ENCODE results near the gene PRSS27. TPM values are rescaled to one million over a fixed set of nuclear protein-coding genes. Genes with fewer than 3 reads are reported as not detected.
"Not testable (repeated sequence)": the region's sequence is repeated elsewhere in the genome, so short reads cannot be mapped to it uniquely, and the experiment has no call there.

The PRSS27 gene
- total RNA-seq, 4 donors from 2014 or later: 0.75 to 4.2 (median 2.2) TPM

DNA sequence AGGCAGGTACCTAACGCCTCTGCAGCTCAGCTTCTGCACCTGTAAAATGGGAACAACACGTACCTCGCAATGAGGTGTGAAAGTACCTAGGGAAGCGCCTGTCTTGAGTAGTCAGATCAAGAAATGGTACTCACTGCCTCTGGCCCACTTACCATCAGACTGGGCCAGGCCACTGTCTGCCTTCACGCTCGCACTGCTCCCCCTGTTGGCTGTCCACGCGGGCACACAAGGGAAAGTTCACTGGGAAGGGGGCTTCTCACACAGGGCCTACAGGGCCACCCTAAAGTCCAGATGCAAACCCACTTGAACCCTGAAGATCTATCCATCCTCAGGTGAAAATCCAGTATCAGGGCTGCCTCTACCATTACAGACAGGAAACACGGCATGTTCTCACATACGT is 48.8 kb downstream of the PRSS27 start:
- TF ChIP-seq, protein P1, sequence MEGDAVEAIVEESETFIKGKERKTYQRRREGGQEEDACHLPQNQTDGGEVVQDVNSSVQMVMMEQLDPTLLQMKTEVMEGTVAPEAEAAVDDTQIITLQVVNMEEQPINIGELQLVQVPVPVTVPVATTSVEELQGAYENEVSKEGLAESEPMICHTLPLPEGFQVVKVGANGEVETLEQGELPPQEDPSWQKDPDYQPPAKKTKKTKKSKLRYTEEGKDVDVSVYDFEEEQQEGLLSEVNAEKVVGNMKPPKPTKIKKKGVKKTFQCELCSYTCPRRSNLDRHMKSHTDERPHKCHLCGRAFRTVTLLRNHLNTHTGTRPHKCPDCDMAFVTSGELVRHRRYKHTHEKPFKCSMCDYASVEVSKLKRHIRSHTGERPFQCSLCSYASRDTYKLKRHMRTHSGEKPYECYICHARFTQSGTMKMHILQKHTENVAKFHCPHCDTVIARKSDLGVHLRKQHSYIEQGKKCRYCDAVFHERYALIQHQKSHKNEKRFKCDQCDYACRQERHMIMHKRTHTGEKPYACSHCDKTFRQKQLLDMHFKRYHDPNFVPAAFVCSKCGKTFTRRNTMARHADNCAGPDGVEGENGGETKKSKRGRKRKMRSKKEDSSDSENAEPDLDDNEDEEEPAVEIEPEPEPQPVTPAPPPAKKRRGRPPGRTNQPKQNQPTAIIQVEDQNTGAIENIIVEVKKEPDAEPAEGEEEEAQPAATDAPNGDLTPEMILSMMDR (IDR thresholded peaks at IDR 0.05): peak in 1 of 3 experiments; percentile 19
- H3K27me3 ChIP-seq; H3K4me3 ChIP-seq; H3K9me3 ChIP-seq; H3K27ac ChIP-seq (replicated peaks in 1 of 4); DNase-seq (ENCODE audit: extremely low spot score); intact Hi-C loops (cut with DNase I): not testable (repeated sequence)
- Histone ChIP-seq H3K36me3 (peaks cover 0 to 34% (median 21%) of the 10 kb centered on the region in 4 donors), H3K4me1 (peaks cover 19 to 40% (median 37%) of the 10 kb centered on the region in 4 donors)
- 76% methylated on average over 8 of the region's 10 CpGs for WGBS

DNA sequence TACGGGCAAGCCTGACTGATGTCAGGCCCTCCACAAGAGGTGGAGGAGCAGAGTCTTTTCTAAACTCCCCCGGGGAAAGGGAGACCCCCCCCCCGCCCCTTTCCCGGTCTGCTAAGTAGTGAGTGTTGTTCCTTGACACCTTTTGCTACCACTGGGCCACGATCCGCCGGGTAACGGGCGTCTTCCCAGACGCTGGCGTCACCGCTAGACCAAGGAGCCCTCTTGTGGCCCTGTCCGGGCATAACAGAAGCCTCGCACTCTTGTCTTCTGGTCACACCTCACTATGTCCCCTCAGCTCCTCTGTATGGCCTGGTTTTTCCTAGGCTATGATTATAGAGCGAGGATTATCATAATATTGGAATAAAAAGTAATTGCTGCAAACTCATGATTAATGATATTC is 50.0 kb downstream of the PRSS27 start:
- H3K4me3 ChIP-seq: peak overlapping the region in 3 of 4 donors; percentile 24 to 35 (median 27)
- H3K27me3 ChIP-seq; DNase-seq (ENCODE audit: extremely low spot score); intact Hi-C loops (cut with DNase I); H3K9me3 ChIP-seq: not testable (repeated sequence)
- H3K4me1 ChIP-seq: peaks cover 19 to 40% (median 37%) of the 10 kb centered on the region in 4 donors
- peak in 1 of 2 donors; percentile 44 for TF ChIP-seq POLR2AphosphoS5 (IDR thresholded peaks at IDR 0.05)
- TF ChIP-seq, protein P1 (IDR thresholded peaks at IDR 0.05): peak; percentile 55 to 75 (median 74)
- H3K27ac ChIP-seq (replicated peaks in 1 of 4): peak overlapping the region; percentile 44 to 74 (median 60)
- WGBS: 11% methylated on average over 13 of the region's 15 CpGs
- peaks cover 0 to 39% (median 24%) of the 10 kb centered on the region in 4 donors for H3K36me3 ChIP-seq

DNA sequence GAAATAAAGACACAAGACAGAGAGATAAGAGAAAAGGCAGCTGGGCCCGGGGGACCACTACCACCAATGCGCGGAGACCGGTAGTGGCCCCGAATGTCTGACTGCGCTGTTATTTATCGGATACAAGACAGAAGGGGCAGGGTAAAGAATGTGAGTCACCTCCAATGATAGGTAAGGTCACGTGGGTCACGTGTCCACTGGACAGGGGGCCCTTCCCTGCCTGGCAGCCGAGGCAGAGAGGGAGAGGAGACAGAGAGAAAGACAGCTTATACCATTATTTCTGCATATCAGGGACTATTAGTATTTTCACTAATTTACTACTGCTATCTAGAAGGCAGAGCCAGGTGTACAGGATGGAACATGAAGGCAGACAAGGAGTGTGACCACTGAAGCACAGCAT is 50.4 kb downstream of the PRSS27 start:
- WGBS: 82% methylated on average over 10 of the region's 10 CpGs
- peaks cover 0 to 42% (median 24%) of the 10 kb centered on the region in 4 donors for H3K36me3 ChIP-seq
- H3K27me3 ChIP-seq; intact Hi-C loops (cut with DNase I); DNase-seq (ENCODE audit: extremely low spot score); H3K9me3 ChIP-seq: not testable (repeated sequence)
- H3K27ac ChIP-seq (replicated peaks in 1 of 4): peak overlapping the region; percentile 44 to 74 (median 60)
- H3K4me1 ChIP-seq: peaks cover 19 to 40% (median 37%) of the 10 kb centered on the region in 4 donors
- H3K4me3 ChIP-seq: peak overlapping the region in 3 of 4 donors; percentile 24 to 35 (median 27)

DNA sequence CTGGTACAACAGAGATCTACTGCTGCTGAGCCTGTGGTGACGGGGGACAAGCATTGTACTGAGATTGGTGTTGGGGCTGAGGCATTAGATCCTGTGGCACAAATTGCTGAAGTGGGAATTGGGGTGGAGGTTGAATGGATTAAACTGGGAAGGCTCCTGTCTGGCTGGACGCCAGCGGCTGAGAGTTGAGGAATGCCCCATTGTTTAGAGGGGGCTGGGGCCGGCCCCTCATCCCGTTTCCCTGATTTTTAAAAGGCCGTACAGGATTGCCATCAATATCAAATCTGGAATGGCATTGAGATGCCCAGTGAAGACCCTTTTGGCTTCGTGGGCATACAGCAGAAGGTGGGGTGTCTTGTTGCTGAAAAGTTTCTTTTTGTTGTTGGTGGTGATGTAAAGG is 53.4 kb downstream of the PRSS27 start:
- H3K27ac ChIP-seq (replicated peaks in 1 of 4); H3K4me3 ChIP-seq; H3K9me3 ChIP-seq; intact Hi-C loops (cut with DNase I); DNase-seq (ENCODE audit: extremely low spot score); H3K27me3 ChIP-seq: not testable (repeated sequence)
- Histone ChIP-seq H3K4me1 (peaks cover 8 to 25% (median 22%) of the 10 kb centered on the region in 4 donors), H3K36me3 (peaks cover 0 to 54% (median 28%) of the 10 kb centered on the region in 4 donors)
- 76% methylated on average over 7 of the region's 7 CpGs for WGBS

DNA sequence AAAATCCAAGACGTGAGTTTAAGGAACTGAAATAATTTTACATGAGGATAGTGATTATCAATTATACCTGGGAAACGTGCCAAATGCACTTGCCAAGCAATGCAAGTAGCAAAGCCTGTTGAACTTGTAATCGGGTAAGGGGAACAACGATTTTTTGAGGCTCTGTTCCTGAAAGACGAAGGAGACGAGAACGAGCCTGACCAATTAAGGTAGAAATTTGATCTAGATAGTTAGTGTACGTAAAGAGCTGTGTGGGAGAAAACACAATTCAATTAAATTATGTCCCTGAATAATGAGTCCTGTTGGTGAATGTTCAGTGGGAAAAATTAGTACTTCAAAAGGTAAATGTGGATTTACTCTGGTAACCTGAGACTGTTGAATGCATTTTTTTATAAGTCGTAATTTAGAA is 55.4 kb downstream of the PRSS27 start:
- H3K27ac ChIP-seq (replicated peaks in 1 of 4): no peak overlapping the region
- intact Hi-C loops (cut with DNase I): no loop called here
- H3K36me3 ChIP-seq: peaks cover 0 to 48% (median 27%) of the 10 kb centered on the region in 4 donors
- H3K9me3 ChIP-seq: no peaks in the 10 kb centered on the region
- 63% methylated on average over 9 of the region's 9 CpGs for WGBS
- H3K4me1 ChIP-seq: peaks cover 0 to 13% (median 7%) of the 10 kb centered on the region in 4 donors
- no peak for TF ChIP-seq POLR2A (IDR thresholded peaks at IDR 0.05; ENCODE audit: low read depth)
- no peak for TF ChIP-seq EP300 (IDR thresholded peaks at IDR 0.05)
- TF ChIP-seq, protein P1 (IDR thresholded peaks at IDR 0.05): no peak
- H3K4me3 ChIP-seq: no peak overlapping the region
- no peak for DNase-seq (ENCODE audit: extremely low spot score)
- H3K27me3 ChIP-seq: no peaks in the 10 kb centered on the region

All from esophagus muscularis mucosa (tissue), 4 donors.